ENCODE results near the gene KIAA1143.

- TF ChIP-seq CTCF (IDR thresholded peaks at IDR 0.05; ENCODE audit: insufficient read depth, low read depth, low read length): no peak
- TF ChIP-seq EZH2 (IDR thresholded peaks at IDR 0.05; ENCODE audit: insufficient read depth, low read length): no peak
Measured at GRCh38 chr3:44803298-44803697, 41.9 kb upstream of the KIAA1143 start.
